ENCODE results near the gene KLHL17.

KLHL17 gene

DNA sequence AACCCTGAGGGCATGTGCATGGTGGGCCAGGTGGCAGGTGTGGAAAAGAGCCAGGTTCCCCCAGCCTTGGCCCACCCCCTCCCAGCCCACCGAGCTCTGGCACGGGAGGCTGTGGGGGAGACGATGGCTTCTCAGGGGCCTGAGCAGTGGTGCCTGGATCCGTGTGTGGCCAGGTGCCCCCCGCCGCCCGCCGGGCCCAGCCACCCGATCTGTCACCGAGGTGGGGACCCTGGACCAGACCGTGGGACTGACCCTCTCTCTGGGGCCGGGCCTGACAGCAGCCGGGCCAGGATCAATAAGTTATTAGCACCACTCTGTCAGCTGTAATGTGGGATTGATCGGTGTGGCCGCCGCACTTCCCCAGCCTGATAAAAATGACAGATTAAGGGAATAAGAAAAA is 22.9 kb upstream of the KLHL17 start:
- Histone ChIP-seq H3K4me3 (no peak overlapping the region), H3K9ac (ENCODE audit: insufficient read length) (no peak overlapping the region), H3K27ac (peak overlapping the region; percentile 35; the same call in 1 of the 2 replicates), H3K36me3 (ENCODE audit: insufficient read depth, low read length) (no peaks in the 10 kb centered on the region; the same call in 1 of the 2 replicates), H3K9me3 (ENCODE audit: low read depth, low read length) (no peaks in the 10 kb centered on the region)
- no peak for TF ChIP-seq FOXP2 (optimal IDR thresholded peaks at IDR 0.05; ENCODE audit: control extremely low read depth, extremely low read length, insufficient read depth)
- no peak for TF ChIP-seq EZH2 (IDR thresholded peaks at IDR 0.05)
- peak; percentile 15; the same call in 1 of the 2 replicates for TF ChIP-seq POLR2AphosphoS5 (IDR thresholded peaks at IDR 0.05; ENCODE audit: borderline replicate concordance, low read depth, low read length)
- DNase-seq (ENCODE audit: low read depth, low spot score), result no peak

DNA sequence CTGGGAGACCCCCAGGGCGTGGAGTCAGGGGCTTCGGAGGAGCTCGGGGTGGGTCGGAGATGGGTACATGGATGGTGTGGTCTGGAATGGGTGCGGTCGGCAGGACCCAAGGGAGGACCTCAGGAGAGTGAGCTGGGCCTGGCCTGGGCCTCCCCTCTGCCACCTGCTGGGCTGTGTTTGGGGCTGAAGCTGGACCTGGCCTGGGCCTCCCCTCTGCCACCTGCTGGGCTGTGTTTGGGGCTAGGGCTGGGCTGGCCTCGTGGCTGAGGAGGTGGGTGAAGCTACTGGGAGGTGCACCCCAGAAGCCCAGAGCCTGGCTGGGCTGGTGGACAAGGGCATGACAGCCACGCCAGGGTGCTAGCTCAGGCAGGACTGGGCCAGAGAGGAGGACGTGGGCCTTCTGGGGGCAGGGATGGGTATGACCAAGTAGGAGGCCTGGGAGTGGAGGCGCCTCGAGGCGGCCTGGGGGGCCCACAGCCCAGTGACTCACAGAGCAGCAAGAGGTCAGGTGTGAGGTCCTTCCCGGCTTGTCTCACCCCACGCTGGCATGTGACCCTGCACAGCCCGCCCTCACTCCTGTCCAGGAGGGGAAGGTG is 22.2 kb upstream of the KLHL17 start:
- no peaks in the 10 kb centered on the region for H3K9me3 ChIP-seq (ENCODE audit: low read depth, low read length)
- no peak for TF ChIP-seq EZH2 (IDR thresholded peaks at IDR 0.05)
- TF ChIP-seq POLR2AphosphoS5 (IDR thresholded peaks at IDR 0.05; ENCODE audit: borderline replicate concordance, low read depth, low read length), result no peak
- TF ChIP-seq FOXP2 (optimal IDR thresholded peaks at IDR 0.05; ENCODE audit: control extremely low read depth, extremely low read length, insufficient read depth), result no peak
- DNase-seq (ENCODE audit: low read depth, low spot score), result no peak
- peak overlapping the region; percentile 35 for H3K27ac ChIP-seq
- H3K36me3 ChIP-seq (ENCODE audit: insufficient read depth, low read length), result no peaks in the 10 kb centered on the region; the same call in 1 of the 2 replicates
- H3K9ac ChIP-seq (ENCODE audit: insufficient read length), result no peak overlapping the region
- H3K4me3 ChIP-seq, result no peak overlapping the region

GRCh38 chr1:938711-939489 is 21.5 kb upstream of the KLHL17 start:
- Histone ChIP-seq H3K27ac (peak overlapping the region; percentile 85), H3K9ac (ENCODE audit: insufficient read length) (no peak overlapping the region), H3K9me3 (ENCODE audit: low read depth, low read length) (no peaks in the 10 kb centered on the region), H3K4me3 (no peak overlapping the region), H3K36me3 (ENCODE audit: insufficient read depth, low read length) (peaks cover 2% of the 10 kb centered on the region; the same call in 1 of the 2 replicates)
- no peak for DNase-seq (ENCODE audit: low read depth, low spot score)
- TF ChIP-seq FOXP2 (optimal IDR thresholded peaks at IDR 0.05; ENCODE audit: control extremely low read depth, extremely low read length, insufficient read depth), result no peak
- no peak for TF ChIP-seq EZH2 (IDR thresholded peaks at IDR 0.05)
- TF ChIP-seq POLR2AphosphoS5 (IDR thresholded peaks at IDR 0.05; ENCODE audit: borderline replicate concordance, low read depth, low read length), result no peak

DNA sequence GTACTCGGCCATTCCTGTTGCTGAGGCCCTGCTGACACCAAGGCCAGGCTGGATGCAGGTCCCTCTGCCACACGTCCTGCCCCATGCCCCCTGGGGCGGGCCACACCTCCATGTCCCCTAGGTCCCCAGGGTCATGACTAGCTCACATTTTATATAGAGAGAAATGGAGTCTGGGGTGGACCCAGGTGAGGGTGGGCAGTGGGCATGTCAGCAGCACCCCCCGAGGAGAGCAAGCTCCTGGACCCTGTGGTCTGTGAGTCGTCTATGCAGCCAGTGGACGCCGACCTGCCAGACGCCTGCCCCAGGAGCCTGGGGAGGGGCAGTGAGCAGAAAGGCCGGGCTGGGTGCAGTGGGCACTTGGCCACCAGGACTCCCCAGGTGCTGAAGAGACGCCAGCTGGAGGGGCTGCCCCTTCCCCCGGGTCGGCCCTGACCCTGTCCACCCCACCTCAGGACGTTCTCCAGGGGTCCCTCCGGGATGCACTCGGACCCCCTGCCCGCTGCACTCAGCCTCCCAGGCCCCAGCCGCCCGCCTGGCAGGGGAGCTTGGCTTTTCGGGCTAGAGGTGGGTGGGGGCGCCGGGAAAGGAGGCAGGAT is 20.8 kb upstream of the KLHL17 start:
- DNase-seq (ENCODE audit: low read depth, low spot score), result no peak
- peak overlapping the region; percentile 85 for H3K27ac ChIP-seq
- H3K36me3 ChIP-seq (ENCODE audit: insufficient read depth, low read length), result peaks cover 8% of the 10 kb centered on the region
- no peak overlapping the region for H3K9ac ChIP-seq (ENCODE audit: insufficient read length)
- H3K9me3 ChIP-seq (ENCODE audit: low read depth, low read length), result no peaks in the 10 kb centered on the region
- TF ChIP-seq EZH2 (IDR thresholded peaks at IDR 0.05) (no peak), POLR2AphosphoS5 (IDR thresholded peaks at IDR 0.05; ENCODE audit: borderline replicate concordance, low read depth, low read length) (peak; percentile 19; the same call in 1 of the 2 replicates)
- peak overlapping the region; percentile 28; the same call in 1 of the 2 replicates for H3K4me3 ChIP-seq

DNA sequence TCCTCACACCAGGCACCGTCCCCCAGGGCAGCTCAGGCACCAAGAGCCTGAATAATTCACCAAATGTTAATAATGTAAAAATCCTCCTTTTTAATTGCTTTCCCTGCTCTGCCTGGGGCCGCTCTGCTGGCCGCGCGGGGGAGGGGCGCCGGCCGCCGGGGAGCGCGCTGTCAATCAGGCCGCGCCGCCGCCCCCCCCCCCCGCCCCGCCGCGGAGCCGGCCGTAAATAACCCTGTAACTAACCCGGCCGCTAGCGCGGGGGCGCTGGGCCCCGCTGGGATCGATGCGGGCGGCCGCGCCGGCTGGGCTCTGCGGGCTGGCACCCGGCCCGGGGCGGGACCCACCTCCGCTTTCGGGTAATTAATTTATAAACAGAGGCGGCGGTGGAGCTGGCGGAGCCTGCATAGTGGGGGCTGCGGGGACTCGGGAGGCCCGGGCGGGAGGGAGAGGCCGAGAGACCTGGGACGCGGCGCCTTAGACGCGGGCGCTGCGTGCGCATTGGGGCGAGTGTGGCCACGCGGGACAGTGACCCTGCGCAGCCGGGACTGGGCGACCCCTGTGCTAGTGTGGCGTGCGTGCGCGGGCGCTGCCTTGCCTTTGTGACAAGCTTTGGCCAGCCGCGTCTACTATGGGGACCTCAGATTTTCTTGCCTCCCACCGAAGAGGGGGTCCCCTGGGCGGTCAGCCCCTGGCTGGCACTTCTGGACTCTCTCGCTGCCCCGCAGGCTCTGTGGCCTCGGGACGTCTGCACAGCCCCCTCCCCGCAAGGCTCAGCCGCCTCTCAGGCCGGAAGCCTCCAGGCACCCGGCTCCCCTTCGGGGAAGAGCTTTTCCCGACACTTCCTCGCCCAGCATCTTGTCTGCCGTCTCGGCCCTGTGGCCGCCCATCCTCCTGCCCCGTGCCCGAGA is 20.0 kb upstream of the KLHL17 start:
- no peak for DNase-seq (ENCODE audit: low read depth, low spot score)
- H3K9me3 ChIP-seq (ENCODE audit: low read depth, low read length), result no peaks in the 10 kb centered on the region
- peak overlapping the region; percentile 85 for H3K27ac ChIP-seq
- no peak for TF ChIP-seq EZH2 (IDR thresholded peaks at IDR 0.05)
- TF ChIP-seq POLR2AphosphoS5 (IDR thresholded peaks at IDR 0.05; ENCODE audit: borderline replicate concordance, low read depth, low read length), result peak; percentile 41
- H3K4me3 ChIP-seq, result peak overlapping the region; percentile 77
- peaks cover 16% of the 10 kb centered on the region for H3K36me3 ChIP-seq (ENCODE audit: insufficient read depth, low read length)
- H3K9ac ChIP-seq (ENCODE audit: insufficient read length), result peak overlapping the region; percentile 45

DNA sequence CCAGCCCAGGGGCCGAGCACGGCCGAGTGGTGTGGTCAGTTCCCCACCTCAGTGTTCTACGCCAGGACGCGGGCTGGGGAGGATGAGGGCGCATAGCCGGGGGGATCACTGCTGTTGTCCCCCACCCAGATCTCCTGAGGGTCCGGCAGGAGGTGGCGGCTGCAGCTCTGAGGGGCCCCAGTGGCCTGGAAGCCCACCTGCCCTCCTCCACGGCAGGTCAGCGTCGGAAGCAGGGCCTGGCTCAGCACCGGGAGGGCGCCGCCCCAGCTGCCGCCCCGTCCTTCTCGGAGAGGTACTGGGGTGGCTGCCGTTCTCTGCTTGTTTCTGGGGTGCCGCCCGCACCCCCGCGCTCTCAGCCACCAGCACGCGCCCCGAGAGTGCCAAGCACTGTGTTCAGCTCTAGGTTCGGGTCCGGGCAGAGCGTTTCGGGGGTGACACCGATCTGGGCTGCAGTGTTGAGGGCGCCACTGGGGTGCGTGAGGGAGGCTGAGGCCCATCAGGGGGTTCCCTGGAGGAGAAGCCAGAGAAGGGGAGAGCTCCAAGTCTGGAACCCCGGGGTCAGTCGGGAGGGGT is 19.3 kb upstream of the KLHL17 start:
- TF ChIP-seq POLR2AphosphoS5 (IDR thresholded peaks at IDR 0.05; ENCODE audit: borderline replicate concordance, low read depth, low read length), result no peak
- TF ChIP-seq EZH2 (IDR thresholded peaks at IDR 0.05), result no peak
- no peak for TF ChIP-seq FOXP2 (optimal IDR thresholded peaks at IDR 0.05; ENCODE audit: control extremely low read depth, extremely low read length, insufficient read depth)
- H3K27ac ChIP-seq, result peak overlapping the region; percentile 82
- peak overlapping the region; percentile 77 for H3K4me3 ChIP-seq
- peak overlapping the region; percentile 45 for H3K9ac ChIP-seq (ENCODE audit: insufficient read length)
- peaks cover 23% of the 10 kb centered on the region for H3K36me3 ChIP-seq (ENCODE audit: insufficient read depth, low read length)
- DNase-seq (ENCODE audit: low read depth, low spot score), result no peak
- no peaks in the 10 kb centered on the region for H3K9me3 ChIP-seq (ENCODE audit: low read depth, low read length)

- peak overlapping the region; percentile 82 for H3K27ac ChIP-seq
- H3K4me3 ChIP-seq, result peak overlapping the region; percentile 77
- H3K9ac ChIP-seq (ENCODE audit: insufficient read length), result peak overlapping the region; percentile 45
These were observed 18.6 kb upstream of the KLHL17 start for GRCh38 chr1:941588-942383.

More at GRCh38 chr1:941588-942383, 18.6 kb upstream of the KLHL17 start:
- Histone ChIP-seq H3K36me3 (ENCODE audit: insufficient read depth, low read length) (peaks cover 26% of the 10 kb centered on the region), H3K9me3 (ENCODE audit: low read depth, low read length) (no peaks in the 10 kb centered on the region)
- TF ChIP-seq POLR2AphosphoS5 (IDR thresholded peaks at IDR 0.05; ENCODE audit: borderline replicate concordance, low read depth, low read length) (peak; percentile 67), EZH2 (IDR thresholded peaks at IDR 0.05) (no peak)
- no peak for DNase-seq (ENCODE audit: low read depth, low spot score)
